Keratinocyte (primary cell): Measurements from ENCODE around the gene CCL25.

ENCODE experiments used
- CTCF ChIP-seq, 3 experiments: IDR thresholded peaks in 1 of 3; conservative IDR thresholded peaks in 1 of 3; optimal IDR thresholded peaks in 1 of 3; 2 replicates in 2 of 3; 3 replicates in 1 of 3; pipeline versions ENCODE3 to v1.5.1; 2011; ENCODE audit warnings: low read length in 3 of 3, mild to moderate bottlenecking in 3 of 3, moderate library complexity in 2 of 3, control low read depth in 1 of 3, inconsistent platforms in 1 of 3; ENCODE audit not compliant: insufficient read depth in 2 of 3; ENCODE audit errors: extremely low read depth in 1 of 3
- EZH2 ChIP-seq: IDR thresholded peaks from one replicate; pipeline ENCODE4 v1.6.1; 2012; ENCODE audit warnings: inconsistent platforms, mild to moderate bottlenecking, low read length, moderate library complexity

- TF ChIP-seq CTCF (optimal IDR thresholded peaks at IDR 0.05 in 1 of 3, IDR thresholded peaks at IDR 0.05 in 1 of 3, conservative IDR thresholded peaks at IDR 0.05 in 1 of 3; ENCODE audit: extremely low read depth in 1 of 3, insufficient read depth in 2 of 3, low read length in 3 of 3) (no peak), EZH2 (no peak)
Measured at GRCh38 chr19:8065875-8066261, 13.3 kb downstream of the CCL25 start.
